HG03025 (cell line): ENCODE measurements around the gene DGKB.

Source experiments
- ATAC-seq: cut with Tn5 transposase; IDR thresholded peaks from one replicate; pipeline ENCODE4 v1.9.1; 2021; ENCODE audit warnings: mild to moderate bottlenecking, moderate library complexity; ENCODE audit not compliant: unreplicated experiment, low FRiP score

The DGKB gene

GRCh38 chr7:14902589-14903067 lies at the start of gene DGKB:
TSS of gene DGKB (minus strand) at chr7:14902751.
- ATAC-seq, result no peak

GRCh38 chr7:14950013-14950412 lies 47.5 kb upstream of the DGKB start:
- ATAC-seq, result no peak

GRCh38 chr7:14938181-14938580 lies 35.6 kb upstream of the DGKB start:
- no peak for ATAC-seq

- no peak for ATAC-seq
Measured at GRCh38 chr7:14937581-14937980, 35.0 kb upstream of the DGKB start.

- ATAC-seq, result no peak
Measured at GRCh38 chr7:14936554-14936953, 34.0 kb upstream of the DGKB start.

GRCh38 chr7:14934839-14935238 lies 32.3 kb upstream of the DGKB start:
- ATAC-seq, result no peak

GRCh38 chr7:14931511-14932215 lies 29.1 kb upstream of the DGKB start:
- no peak for ATAC-seq

- no peak for ATAC-seq
Measured at GRCh38 chr7:14924398-14924797, 21.8 kb upstream of the DGKB start.

- ATAC-seq, result no peak
Measured at GRCh38 chr7:14911077-14911476, 8.5 kb upstream of the DGKB start.

- no peak for ATAC-seq
Measured at GRCh38 chr7:14908697-14909096, 6.1 kb upstream of the DGKB start.

- no peak for ATAC-seq
Measured at GRCh38 chr7:14905764-14906163, 3.2 kb upstream of the DGKB start.

GRCh38 chr7:14900051-14900450 lies 2.5 kb downstream of the DGKB start:
- ATAC-seq, result no peak

GRCh38 chr7:14899030-14899429 lies 3.5 kb downstream of the DGKB start:
- ATAC-seq, result no peak

GRCh38 chr7:14896461-14896860 lies 6.1 kb downstream of the DGKB start:
- no peak for ATAC-seq

GRCh38 chr7:14894826-14895225 lies 7.7 kb downstream of the DGKB start:
- ATAC-seq, result no peak

- no peak for ATAC-seq
Measured at GRCh38 chr7:14892961-14893360, 9.6 kb downstream of the DGKB start.

GRCh38 chr7:14891289-14891688 lies 11.3 kb downstream of the DGKB start:
- ATAC-seq, result no peak

GRCh38 chr7:14888962-14889361 lies 13.6 kb downstream of the DGKB start:
- ATAC-seq, result no peak

GRCh38 chr7:14886533-14886932 lies 16.0 kb downstream of the DGKB start:
- ATAC-seq, result no peak

GRCh38 chr7:14875941-14876587 lies 26.5 kb downstream of the DGKB start:
- no peak for ATAC-seq

GRCh38 chr7:14871880-14872279 lies 30.7 kb downstream of the DGKB start:
- ATAC-seq, result no peak

GRCh38 chr7:14870394-14870793 lies 32.2 kb downstream of the DGKB start:
- no peak for ATAC-seq
